ENCODE results near the gene LINC01488. TPM values are rescaled to one million over a fixed set of nuclear protein-coding genes. Genes with fewer than 3 reads are reported as not detected.
A peak's percentile ranks its signal among the peaks of the same experiment; 100 is the strongest.

LINC01488 gene
- total RNA-seq, 1 donor from 2014 or later = not detected

DNA sequence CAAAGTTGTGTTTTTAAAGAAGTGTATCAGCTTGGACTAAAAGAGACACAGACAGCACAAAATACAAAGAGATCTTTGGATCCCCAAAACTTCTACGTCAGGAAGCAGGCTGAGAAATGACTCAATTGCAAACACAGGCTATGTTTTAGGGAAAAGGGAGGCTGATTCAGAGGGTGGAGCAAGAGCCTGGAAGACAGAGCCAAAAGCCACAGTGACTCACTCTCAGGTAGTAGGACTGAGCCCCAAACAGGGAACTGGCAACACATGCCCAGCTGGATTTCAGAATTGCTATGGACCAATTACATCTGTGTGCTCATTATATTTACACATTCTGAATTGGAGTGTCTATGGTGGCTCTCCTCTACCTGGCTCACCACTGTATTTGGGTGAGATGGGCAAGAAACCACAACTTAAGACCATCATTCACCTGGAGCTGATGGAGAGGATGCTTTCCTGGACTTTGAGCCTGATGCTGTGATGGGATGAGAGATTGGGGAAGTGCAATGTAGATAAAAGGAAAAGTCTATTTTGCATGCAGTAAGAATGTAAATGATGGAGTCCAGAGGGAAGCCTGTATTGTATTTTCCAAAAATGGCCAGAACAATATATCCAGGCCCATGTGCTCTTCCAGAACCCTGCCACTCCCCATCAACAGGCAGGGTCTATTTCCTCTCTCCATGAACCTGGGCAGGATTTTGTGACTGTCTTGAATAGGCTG is 20.8 kb upstream of the LINC01488 start:
- Histone ChIP-seq H3K4me1 (ENCODE audit: insufficient read depth, low read length) (peaks cover 6% of the 10 kb centered on the region), H3K36me3 (ENCODE audit: insufficient read depth, low read length) (no peaks in the 10 kb centered on the region), H3K27me3 (ENCODE audit: insufficient read depth, low read length) (no peaks in the 10 kb centered on the region), H3K9me3 (ENCODE audit: insufficient read depth, low read depth, low read length) (peaks cover 20% of the 10 kb centered on the region), H4K20me1 (ENCODE audit: insufficient read depth, low read length) (no peaks in the 10 kb centered on the region), H3K9ac (ENCODE audit: low read length) (peak overlapping the region; percentile 13), H3K27ac (ENCODE audit: low read depth, low read length) (peak overlapping the region; percentile 30), H3K4me2 (ENCODE audit: low read length) (peak overlapping the region; percentile 39), H3K4me3 (ENCODE audit: insufficient read depth, low read depth, low read length) (no peak overlapping the region), H3K79me2 (ENCODE audit: insufficient read depth, low read length) (no peaks in the 10 kb centered on the region), H2AFZ (ENCODE audit: low read depth, low read length) (no peak overlapping the region)
- no peak for TF ChIP-seq EZH2 (IDR thresholded peaks at IDR 0.05; ENCODE audit: insufficient read depth, low read length)
- FAIRE-seq = no peak
- Mint-ChIP-seq H3K4me3 (ENCODE audit: unreplicated experiment) (no peak overlapping the region), H3K27me3 (ENCODE audit: low read depth, unreplicated experiment) (peaks cover 18% of the 10 kb centered on the region), H3K4me1 (ENCODE audit: low read depth, unreplicated experiment) (peaks cover 12% of the 10 kb centered on the region), H3K27ac (ENCODE audit: unreplicated experiment) (no peak overlapping the region), H3K9me3 (ENCODE audit: unreplicated experiment) (peaks cover 24% of the 10 kb centered on the region), H3K36me3 (ENCODE audit: low read depth, unreplicated experiment) (peaks cover 4% of the 10 kb centered on the region)
- DNase-seq (ENCODE audit: low read depth) = peak; percentile 95

DNA sequence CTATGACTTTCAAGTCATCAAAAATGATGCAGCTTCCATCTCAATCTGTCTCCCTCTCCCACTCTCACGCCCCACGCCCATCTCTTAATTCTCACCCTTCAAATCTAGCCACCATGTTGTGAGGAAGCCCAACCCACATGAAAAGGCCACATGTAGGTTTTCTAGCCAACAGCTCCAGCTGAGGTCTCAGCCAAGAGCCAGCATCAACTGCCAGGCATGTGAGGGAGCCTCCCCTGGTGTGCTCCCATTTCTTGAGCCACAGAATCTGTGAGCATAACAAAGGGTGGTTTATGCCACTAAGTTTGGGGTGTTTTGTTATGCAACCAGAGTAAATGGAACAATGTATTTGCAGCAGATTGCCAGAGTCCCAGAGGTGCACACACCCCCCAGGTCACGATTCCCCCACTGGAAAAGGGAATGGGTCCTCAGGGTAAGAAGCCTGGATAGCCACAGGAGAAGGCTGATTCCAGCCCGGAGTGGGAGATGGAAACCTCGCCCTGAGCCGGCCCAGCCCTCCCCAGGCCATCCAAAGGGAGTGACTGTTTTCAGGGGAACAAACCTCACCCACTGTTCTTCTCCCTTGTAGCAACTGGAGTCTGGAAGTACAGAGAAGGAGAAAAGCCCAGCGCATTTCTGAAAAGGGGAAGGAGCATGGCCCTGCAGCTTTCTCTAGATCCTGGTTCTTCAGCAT is 20.0 kb upstream of the LINC01488 start:
- no peak for TF ChIP-seq EZH2 (IDR thresholded peaks at IDR 0.05; ENCODE audit: insufficient read depth, low read length)
- TF ChIP-seq, protein P1, sequence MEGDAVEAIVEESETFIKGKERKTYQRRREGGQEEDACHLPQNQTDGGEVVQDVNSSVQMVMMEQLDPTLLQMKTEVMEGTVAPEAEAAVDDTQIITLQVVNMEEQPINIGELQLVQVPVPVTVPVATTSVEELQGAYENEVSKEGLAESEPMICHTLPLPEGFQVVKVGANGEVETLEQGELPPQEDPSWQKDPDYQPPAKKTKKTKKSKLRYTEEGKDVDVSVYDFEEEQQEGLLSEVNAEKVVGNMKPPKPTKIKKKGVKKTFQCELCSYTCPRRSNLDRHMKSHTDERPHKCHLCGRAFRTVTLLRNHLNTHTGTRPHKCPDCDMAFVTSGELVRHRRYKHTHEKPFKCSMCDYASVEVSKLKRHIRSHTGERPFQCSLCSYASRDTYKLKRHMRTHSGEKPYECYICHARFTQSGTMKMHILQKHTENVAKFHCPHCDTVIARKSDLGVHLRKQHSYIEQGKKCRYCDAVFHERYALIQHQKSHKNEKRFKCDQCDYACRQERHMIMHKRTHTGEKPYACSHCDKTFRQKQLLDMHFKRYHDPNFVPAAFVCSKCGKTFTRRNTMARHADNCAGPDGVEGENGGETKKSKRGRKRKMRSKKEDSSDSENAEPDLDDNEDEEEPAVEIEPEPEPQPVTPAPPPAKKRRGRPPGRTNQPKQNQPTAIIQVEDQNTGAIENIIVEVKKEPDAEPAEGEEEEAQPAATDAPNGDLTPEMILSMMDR (IDR thresholded peaks at IDR 0.05; ENCODE audit: insufficient read depth, low read depth, low read length) = no peak
- Histone ChIP-seq H3K9me3 (ENCODE audit: insufficient read depth, low read depth, low read length) (peaks cover 20% of the 10 kb centered on the region), H2AFZ (ENCODE audit: low read depth, low read length) (no peak overlapping the region), H4K20me1 (ENCODE audit: insufficient read depth, low read length) (no peaks in the 10 kb centered on the region), H3K27ac (ENCODE audit: low read depth, low read length) (no peak overlapping the region), H3K79me2 (ENCODE audit: insufficient read depth, low read length) (no peaks in the 10 kb centered on the region), H3K9ac (ENCODE audit: low read length) (no peak overlapping the region), H3K4me2 (ENCODE audit: low read length) (no peak overlapping the region), H3K36me3 (ENCODE audit: insufficient read depth, low read length) (no peaks in the 10 kb centered on the region), H3K4me3 (ENCODE audit: insufficient read depth, low read depth, low read length) (no peak overlapping the region), H3K27me3 (ENCODE audit: insufficient read depth, low read length) (no peaks in the 10 kb centered on the region), H3K4me1 (ENCODE audit: insufficient read depth, low read length) (peaks cover 6% of the 10 kb centered on the region)
- no peak overlapping the region for H3K4me3 Mint-ChIP-seq (ENCODE audit: unreplicated experiment)
- FAIRE-seq (no peak), DNase-seq (ENCODE audit: low read depth) (no peak)
- peaks cover 12% of the 10 kb centered on the region for H3K4me1 Mint-ChIP-seq (ENCODE audit: low read depth, unreplicated experiment)
- peaks cover 21% of the 10 kb centered on the region for H3K9me3 Mint-ChIP-seq (ENCODE audit: unreplicated experiment)
- H3K27ac Mint-ChIP-seq (ENCODE audit: unreplicated experiment) = no peak overlapping the region
- peaks cover 4% of the 10 kb centered on the region for H3K36me3 Mint-ChIP-seq (ENCODE audit: low read depth, unreplicated experiment)
- H3K27me3 Mint-ChIP-seq (ENCODE audit: low read depth, unreplicated experiment) = peaks cover 16% of the 10 kb centered on the region

DNA sequence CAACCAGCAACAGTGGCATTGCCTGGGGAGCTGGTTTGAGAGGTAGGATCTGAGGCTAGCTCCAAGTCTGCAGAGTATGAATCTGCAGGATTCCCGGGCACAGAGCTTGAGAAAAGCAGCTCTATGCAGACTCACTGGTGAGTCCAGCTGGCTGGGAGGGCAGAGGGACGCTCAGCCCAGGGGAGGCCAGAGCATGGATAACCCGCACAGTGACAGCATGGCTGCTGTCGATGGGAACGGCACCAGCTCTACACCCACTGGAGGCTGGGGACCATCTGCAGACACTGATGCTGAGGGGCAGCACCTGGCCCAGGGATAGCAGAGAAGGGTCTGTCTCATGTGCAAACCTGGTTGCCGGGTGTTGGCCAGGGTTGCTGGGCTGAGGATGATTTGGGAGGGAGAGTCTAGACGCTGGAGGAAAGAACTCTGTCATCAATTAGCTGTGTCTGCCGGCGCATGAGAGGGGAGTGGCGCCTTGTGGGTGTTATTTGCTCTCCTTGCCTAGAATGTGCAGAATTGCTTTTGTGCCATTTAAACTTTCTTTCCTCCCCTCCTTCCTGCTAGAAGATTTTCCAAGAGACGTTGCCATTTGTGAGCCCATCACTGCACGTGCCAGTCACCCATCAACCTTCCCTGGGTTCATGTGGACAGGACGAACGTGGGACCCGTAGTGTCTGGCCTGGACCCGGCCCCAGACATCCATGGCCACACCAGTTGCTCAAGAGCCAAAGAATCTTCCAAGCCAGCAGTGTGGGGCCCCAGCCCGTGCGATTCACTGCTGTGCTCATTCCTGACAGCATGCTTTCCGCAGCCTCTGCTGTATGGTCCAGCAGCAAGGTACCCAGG is 19.1 kb upstream of the LINC01488 start:
- DNase-seq (ENCODE audit: low read depth) = no peak
- Histone ChIP-seq H4K20me1 (ENCODE audit: insufficient read depth, low read length) (no peaks in the 10 kb centered on the region), H3K27me3 (ENCODE audit: insufficient read depth, low read length) (no peaks in the 10 kb centered on the region), H3K4me3 (ENCODE audit: insufficient read depth, low read depth, low read length) (no peak overlapping the region), H3K36me3 (ENCODE audit: insufficient read depth, low read length) (no peaks in the 10 kb centered on the region), H3K9ac (ENCODE audit: low read length) (no peak overlapping the region), H3K27ac (ENCODE audit: low read depth, low read length) (no peak overlapping the region), H3K4me1 (ENCODE audit: insufficient read depth, low read length) (peaks cover 6% of the 10 kb centered on the region), H3K9me3 (ENCODE audit: insufficient read depth, low read depth, low read length) (peaks cover 20% of the 10 kb centered on the region), H3K4me2 (ENCODE audit: low read length) (no peak overlapping the region), H2AFZ (ENCODE audit: low read depth, low read length) (no peak overlapping the region), H3K79me2 (ENCODE audit: insufficient read depth, low read length) (no peaks in the 10 kb centered on the region)
- H3K27ac Mint-ChIP-seq (ENCODE audit: unreplicated experiment) = no peak overlapping the region
- H3K4me3 Mint-ChIP-seq (ENCODE audit: unreplicated experiment) = no peak overlapping the region
- H3K9me3 Mint-ChIP-seq (ENCODE audit: unreplicated experiment) = peaks cover 20% of the 10 kb centered on the region
- TF ChIP-seq EZH2 (IDR thresholded peaks at IDR 0.05; ENCODE audit: insufficient read depth, low read length) = no peak
- TF ChIP-seq, protein P1 (IDR thresholded peaks at IDR 0.05; ENCODE audit: insufficient read depth, low read depth, low read length) = no peak
- peaks cover 12% of the 10 kb centered on the region for H3K4me1 Mint-ChIP-seq (ENCODE audit: low read depth, unreplicated experiment)
- no peak for FAIRE-seq
- H3K27me3 Mint-ChIP-seq (ENCODE audit: low read depth, unreplicated experiment) = peaks cover 23% of the 10 kb centered on the region
- H3K36me3 Mint-ChIP-seq (ENCODE audit: low read depth, unreplicated experiment) = peaks cover 4% of the 10 kb centered on the region
